SH-SY5Y (cell line): Measurements from ENCODE around the gene MUC15.

Source experiments
- GATA2 ChIP-seq: IDR thresholded peaks from 2 replicates; pipeline ENCODE4 v1.6.1; 2011; ENCODE audit warnings: mild to moderate bottlenecking, low read depth, low read length
- GATA3 ChIP-seq: IDR thresholded peaks from 2 replicates; pipeline ENCODE4 v1.6.1; 2011; ENCODE audit warnings: low read depth, mild to moderate bottlenecking, low read length, moderate library complexity

DNA sequence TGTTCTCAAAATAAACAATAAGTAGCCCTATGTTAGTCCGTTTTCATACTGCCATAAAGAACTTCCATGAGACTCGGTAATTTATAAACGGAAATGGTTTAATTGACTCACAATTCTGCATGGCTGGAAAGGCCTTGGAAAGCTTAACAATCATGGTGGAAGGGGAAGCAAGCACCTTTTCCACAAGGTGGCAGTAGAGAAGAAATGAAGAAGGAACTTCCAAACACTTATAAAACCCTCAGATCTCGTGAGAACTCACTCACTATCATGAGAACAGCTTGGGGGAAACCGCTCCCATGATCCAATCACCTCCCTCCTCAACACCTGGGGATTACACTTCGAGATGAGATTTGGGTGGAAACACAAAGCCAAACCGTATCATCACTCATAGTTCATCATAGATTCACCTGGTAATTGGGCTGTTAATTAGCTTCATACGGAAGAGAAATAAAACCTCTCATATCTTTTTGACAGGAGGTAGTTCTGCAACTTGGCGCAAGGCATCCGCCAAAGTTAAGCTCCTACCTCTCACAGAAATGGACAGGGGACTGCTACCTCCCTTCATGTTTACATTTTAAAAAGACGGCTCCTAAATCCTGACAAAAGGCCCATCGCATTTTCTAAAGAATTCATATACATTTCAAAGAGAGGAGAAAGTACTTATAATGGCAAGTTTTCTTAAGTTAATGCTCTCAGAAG is 49.0 kb downstream of the MUC15 start:
- no peak for TF ChIP-seq GATA3
- no peak for TF ChIP-seq GATA2
